ENCODE results near the gene CCDC152.
A peak's percentile ranks its signal among the peaks of the same experiment; 100 is the strongest.

The CCDC152 gene

DNA sequence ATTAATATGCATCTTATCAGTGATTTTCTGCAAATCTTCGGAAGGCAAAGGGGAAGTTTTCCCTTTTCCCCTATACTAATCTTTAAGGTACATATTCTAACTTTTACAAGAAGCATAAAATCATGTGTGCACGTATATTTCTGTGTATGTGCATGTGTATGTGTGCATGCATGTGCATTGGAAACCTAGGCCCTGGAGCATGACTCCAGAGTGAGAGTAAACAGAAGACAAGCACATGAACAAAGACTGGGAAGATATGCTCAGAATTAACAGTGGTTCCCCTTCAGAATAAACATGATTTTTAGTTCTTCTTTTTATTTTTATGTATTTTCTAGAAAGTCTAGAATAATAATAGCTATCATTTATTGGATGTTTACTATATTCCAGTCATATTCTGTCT is 65.9 kb downstream of the CCDC152 start:
- no peak for ATAC-seq
- Mint-ChIP-seq H3K4me3 (no peak overlapping the region), H3K9me3 (no peaks in the 10 kb centered on the region), H3K4me1 (no peaks in the 10 kb centered on the region), H3K27ac (no peak overlapping the region), H3K36me3 (no peaks in the 10 kb centered on the region)
- DNase-seq (ENCODE audit: low spot score in 2 of 2), result no peak

DNA sequence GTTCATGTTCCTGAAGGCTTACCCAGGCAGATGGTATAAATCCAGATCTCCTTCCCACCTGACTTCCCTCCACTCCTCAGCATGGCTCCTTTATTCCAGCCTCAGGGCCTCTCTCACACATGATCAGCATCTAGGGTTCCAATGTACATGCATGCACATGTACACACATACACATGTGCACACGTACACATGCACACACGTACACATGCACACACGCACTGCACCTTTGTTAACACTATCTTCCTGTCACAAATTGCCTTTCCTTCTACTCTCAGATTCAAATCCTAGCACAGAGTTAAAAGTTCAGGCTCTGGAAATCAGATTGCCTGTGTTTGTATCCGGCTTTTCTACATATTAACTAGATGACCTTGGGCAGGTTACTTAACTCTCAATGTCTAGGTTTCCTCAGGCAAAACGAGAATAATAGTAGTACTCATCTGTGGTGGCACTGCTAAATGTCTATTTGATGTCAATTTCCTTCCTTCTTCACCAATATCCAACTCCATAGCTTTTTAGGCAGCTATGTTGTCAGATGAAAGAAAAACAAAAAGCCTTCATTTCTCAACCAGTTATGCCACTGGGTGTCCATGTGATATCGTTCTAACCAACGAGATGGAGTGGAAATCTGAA is 67.8 kb downstream of the CCDC152 start:
- no peaks in the 10 kb centered on the region for H3K4me1 Mint-ChIP-seq
- no peaks in the 10 kb centered on the region for H3K36me3 Mint-ChIP-seq
- no peak overlapping the region for H3K4me3 Mint-ChIP-seq
- H3K9me3 Mint-ChIP-seq, result no peaks in the 10 kb centered on the region
- DNase-seq (ENCODE audit: low spot score in 2 of 2) (no peak), ATAC-seq (no peak)
- no peak overlapping the region for H3K27ac Mint-ChIP-seq

DNA sequence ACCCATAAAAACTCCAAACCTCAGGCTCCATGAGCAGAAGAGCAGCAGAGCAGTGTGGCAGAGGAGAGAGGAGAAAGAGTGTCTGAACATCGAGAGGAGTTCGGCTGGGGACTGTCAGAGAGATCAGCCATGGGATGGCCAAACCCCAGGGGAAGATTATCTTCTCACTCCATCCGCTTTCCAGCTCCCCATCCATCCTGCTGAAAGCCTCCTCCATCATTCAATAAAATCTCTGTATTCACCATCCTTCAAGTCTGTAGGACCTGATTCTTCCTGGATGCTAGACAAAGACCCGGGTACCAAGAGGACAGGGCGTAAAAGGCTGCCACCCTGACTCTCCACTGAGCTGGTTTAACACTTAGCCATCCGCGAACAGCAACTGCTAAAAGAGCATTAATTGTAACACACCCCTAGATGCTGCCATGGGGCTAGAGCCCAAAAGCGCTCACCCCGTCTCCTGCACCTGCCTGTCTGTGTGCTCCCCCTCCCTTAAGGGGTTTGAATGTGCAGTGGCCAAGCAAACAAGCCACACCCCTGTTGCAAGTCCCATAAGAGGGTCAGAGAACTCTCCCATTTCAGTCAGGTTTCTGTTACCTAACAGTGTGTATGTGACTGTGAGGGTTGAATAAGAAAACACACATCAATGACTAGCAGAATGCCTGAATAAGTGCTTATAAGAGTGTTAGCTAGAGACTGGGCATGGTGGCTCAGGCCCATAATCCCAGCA is 69.0 kb downstream of the CCDC152 start:
- no peak overlapping the region for H3K27ac Mint-ChIP-seq
- H3K36me3 Mint-ChIP-seq, result no peaks in the 10 kb centered on the region
- H3K4me3 Mint-ChIP-seq, result no peak overlapping the region
- peak; percentile 8 for ATAC-seq
- no peak for DNase-seq (ENCODE audit: low spot score in 2 of 2)
- H3K9me3 Mint-ChIP-seq, result no peaks in the 10 kb centered on the region
- no peaks in the 10 kb centered on the region for H3K4me1 Mint-ChIP-seq

DNA sequence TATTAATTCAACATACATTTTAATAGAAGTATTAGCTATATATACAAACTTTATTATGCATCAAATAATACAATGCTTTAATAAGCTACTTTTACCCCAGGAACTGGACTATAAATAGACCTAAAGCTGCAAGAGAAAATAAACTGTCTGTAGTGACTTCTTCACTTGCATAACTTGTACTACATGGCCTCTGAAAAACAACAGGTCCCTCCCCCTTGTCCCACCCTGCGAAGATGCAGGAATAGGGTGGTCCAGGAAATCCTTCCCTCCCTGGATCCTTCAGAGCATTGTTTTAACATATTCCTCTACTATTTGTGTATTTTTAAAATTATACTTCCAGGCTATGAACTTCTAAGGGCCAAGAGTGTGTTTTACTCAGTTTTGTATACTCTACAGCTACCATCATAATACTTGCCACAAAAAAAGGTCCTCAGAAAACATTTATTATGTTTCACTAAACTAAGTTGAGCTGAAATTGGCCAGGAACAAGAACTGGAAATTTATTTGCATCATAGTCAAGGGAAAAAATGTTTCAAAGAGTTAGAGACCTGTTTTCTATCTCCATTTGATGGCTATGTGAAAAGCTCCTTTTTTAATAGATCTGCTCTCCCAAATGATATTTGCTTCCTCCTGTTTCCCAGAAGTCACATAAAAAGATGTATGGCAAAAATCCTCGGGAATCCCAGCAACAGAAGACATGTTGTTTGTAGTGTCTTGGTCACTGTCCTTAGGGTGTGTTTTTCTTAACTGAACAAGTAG is 70.3 kb downstream of the CCDC152 start:
- no peaks in the 10 kb centered on the region for H3K36me3 Mint-ChIP-seq

DNA sequence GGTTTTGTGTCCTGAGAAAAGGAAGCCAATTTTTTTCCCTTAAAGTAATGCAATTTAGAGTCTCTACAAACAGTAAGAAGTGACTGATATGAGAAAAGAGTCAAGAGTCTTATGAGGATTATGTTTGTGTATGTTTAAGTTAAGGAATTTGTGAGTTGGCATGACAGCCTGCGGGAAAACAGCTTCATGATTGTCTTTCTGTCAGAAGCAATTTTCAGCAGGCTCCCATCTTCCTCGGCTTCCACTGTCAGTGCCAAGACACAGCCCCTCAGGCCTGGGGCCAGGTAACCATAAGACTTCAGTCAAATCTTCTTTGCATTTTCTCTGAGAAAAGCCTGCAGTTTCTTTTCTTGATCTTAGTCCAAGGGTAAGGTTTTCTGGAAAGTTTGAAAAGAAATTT is 72.1 kb downstream of the CCDC152 start:
- no peaks in the 10 kb centered on the region for H3K9me3 Mint-ChIP-seq
- H3K4me3 Mint-ChIP-seq, result no peak overlapping the region
- no peaks in the 10 kb centered on the region for H3K36me3 Mint-ChIP-seq
- no peak for DNase-seq (ENCODE audit: low spot score in 2 of 2)
- H3K4me1 Mint-ChIP-seq, result no peaks in the 10 kb centered on the region
- ATAC-seq, result no peak
- H3K27ac Mint-ChIP-seq, result no peak overlapping the region

More for the DNA sequence above, 70.3 kb downstream of the CCDC152 start:
- no peaks in the 10 kb centered on the region for H3K9me3 Mint-ChIP-seq
- DNase-seq (ENCODE audit: low spot score in 2 of 2), result no peak
- H3K27ac Mint-ChIP-seq, result no peak overlapping the region
- H3K4me1 Mint-ChIP-seq, result no peaks in the 10 kb centered on the region
- ATAC-seq, result no peak
- no peak overlapping the region for H3K4me3 Mint-ChIP-seq

DNA sequence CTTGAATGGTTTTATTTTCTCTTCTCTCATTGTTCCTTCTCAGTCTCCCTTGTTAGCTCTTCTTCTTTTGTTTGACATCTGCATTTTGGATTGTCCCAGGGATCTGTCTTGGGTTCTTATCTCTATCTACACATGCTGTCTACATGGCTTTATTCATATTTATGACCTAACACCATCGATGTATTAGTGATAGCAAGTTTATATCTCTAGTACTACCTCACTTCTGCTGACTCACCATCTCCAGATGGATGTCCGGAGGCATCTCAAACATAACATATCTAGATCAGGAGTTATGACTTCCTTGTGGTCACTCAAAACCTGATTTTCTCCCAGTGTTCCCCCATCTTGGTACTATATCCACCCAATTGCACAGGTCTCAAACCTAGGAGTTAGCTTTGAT is 74.3 kb downstream of the CCDC152 start:
- Mint-ChIP-seq H3K4me3 (no peak overlapping the region), H3K36me3 (no peaks in the 10 kb centered on the region), H3K4me1 (no peaks in the 10 kb centered on the region), H3K27ac (no peak overlapping the region), H3K9me3 (no peaks in the 10 kb centered on the region)
- DNase-seq (ENCODE audit: low spot score in 2 of 2) (no peak), ATAC-seq (no peak)

DNA sequence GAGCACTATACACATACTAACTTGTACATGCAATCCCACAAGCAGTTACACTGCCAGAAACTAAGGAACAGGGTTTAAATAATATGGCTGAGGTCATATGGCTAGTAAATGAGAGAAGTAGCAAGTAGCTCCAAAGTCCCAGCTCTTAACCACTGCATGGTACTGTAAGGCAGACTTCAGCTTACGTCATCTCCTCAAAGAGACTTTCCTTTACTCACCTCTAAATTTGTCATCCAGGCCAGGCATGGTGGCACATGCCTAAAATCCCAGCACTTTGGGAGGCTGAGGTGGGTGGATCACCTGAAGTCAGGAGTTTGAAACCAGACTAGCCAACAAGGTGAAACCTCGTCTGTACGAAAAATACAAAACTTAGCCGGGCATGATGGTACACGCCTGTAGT is 75.4 kb downstream of the CCDC152 start:
- Mint-ChIP-seq H3K36me3 (no peaks in the 10 kb centered on the region), H3K4me1 (no peaks in the 10 kb centered on the region), H3K4me3 (no peak overlapping the region), H3K9me3 (no peaks in the 10 kb centered on the region), H3K27ac (no peak overlapping the region)
- DNase-seq (ENCODE audit: low spot score in 2 of 2) (no peak), ATAC-seq (no peak)

DNA sequence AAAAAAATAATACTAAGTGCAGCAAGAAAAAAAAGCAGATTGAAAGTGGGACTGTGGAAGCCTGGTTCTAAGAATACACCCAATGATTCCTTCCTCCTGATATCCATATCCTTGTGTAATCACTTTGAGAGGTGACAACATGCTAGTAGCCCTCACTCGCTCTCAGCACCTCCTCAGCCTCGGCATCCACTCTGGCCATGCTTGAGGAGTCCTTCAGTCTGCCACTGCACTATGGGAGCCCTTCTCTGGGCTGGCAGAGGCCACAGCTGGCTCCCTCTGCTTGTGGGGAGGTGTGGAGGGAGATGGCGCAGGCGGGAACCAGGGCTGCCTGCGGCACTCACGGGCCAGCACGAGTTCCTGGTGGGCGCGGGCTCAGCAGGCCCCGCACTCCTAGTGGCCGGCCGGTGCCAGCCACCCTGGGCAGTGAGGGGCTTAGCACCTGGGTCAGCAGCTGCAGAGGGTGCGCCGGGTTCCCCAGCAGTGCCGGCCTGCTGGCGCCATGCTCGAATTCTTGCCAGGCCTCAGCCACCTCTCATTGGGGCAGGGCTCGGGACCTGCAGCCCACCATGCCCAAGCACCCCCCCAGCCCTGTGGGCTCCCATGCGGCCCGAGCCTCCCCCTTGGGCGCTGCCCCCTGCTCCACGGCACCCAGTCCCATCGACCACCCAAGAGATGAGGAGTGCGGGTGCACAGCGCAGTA is 79.6 kb downstream of the CCDC152 start:
- no peak for DNase-seq (ENCODE audit: low spot score in 2 of 2)
- no peaks in the 10 kb centered on the region for H3K36me3 Mint-ChIP-seq
- ATAC-seq, result no peak

DNA sequence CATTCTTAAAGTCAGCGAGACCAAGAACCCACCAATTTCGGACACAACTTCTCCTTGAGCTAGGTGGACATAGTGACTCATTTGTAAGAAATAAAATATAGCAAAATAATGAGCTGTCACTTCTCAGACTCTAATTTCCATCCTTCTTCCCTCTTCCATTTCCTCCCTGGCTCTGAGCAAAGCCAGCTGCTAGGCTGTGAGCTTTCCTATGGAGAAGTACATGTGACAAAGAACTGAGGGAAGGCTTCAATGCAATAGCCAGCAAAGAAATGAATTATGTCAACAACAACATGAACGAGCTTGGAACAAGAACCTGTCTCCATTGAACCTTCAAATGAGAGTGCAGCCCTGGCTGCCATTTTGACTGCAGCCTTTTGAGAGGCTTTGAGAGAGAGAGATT is 81.0 kb downstream of the CCDC152 start:
- Mint-ChIP-seq H3K4me1 (no peaks in the 10 kb centered on the region), H3K27ac (no peak overlapping the region), H3K36me3 (no peaks in the 10 kb centered on the region), H3K9me3 (no peaks in the 10 kb centered on the region), H3K4me3 (no peak overlapping the region)
- DNase-seq (ENCODE audit: low spot score in 2 of 2) (no peak), ATAC-seq (no peak)

More for the DNA sequence above, 79.6 kb downstream of the CCDC152 start:
- Mint-ChIP-seq H3K9me3 (no peaks in the 10 kb centered on the region), H3K27ac (no peak overlapping the region), H3K4me1 (no peaks in the 10 kb centered on the region), H3K4me3 (no peak overlapping the region)

DNA sequence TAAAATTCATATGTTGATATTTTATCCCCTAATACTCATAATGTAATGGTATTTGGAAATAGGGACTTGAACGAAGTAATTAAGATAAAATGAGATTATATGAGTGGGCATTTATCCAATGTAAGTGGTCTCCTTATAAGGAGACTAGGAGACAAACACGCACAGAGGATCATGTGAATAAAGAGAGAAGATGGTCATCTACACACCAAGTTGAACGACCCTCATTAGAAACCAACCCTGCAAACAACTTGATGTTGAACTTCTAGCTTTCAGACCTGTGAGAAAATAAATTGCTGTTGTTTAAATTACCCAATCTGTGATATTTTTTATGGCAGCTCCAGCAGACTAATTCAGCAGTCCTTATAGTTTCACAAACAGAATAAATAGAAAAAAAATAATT is 82.6 kb downstream of the CCDC152 start:
- Mint-ChIP-seq H3K9me3 (no peaks in the 10 kb centered on the region), H3K27ac (no peak overlapping the region), H3K4me3 (no peak overlapping the region), H3K36me3 (no peaks in the 10 kb centered on the region), H3K4me1 (no peaks in the 10 kb centered on the region)
- DNase-seq (ENCODE audit: low spot score in 2 of 2), result no peak
- ATAC-seq, result no peak

DNA sequence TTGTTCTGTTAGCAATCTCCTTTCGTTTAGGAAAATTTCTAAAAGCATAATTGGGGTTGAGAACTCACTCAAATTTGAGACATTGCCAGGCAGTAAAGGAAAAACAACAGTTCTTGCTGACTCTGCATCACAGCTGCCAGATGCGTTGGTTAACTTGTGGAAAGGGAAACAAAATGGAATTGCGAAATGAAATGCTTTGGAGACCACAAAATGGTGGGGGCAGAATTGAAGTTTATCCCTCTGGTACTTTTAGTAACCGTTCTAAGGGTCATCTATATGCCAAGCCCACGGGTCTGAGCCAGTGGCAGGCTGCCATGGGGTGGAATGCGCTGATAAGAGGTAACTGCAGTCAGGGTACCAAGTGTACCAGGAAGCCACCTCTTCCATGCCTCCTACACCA is 83.7 kb downstream of the CCDC152 start:
- Mint-ChIP-seq H3K36me3 (no peaks in the 10 kb centered on the region), H3K27ac (no peak overlapping the region), H3K9me3 (no peaks in the 10 kb centered on the region), H3K4me3 (no peak overlapping the region), H3K4me1 (no peaks in the 10 kb centered on the region)
- no peak for DNase-seq (ENCODE audit: low spot score in 2 of 2)
- ATAC-seq, result no peak

DNA sequence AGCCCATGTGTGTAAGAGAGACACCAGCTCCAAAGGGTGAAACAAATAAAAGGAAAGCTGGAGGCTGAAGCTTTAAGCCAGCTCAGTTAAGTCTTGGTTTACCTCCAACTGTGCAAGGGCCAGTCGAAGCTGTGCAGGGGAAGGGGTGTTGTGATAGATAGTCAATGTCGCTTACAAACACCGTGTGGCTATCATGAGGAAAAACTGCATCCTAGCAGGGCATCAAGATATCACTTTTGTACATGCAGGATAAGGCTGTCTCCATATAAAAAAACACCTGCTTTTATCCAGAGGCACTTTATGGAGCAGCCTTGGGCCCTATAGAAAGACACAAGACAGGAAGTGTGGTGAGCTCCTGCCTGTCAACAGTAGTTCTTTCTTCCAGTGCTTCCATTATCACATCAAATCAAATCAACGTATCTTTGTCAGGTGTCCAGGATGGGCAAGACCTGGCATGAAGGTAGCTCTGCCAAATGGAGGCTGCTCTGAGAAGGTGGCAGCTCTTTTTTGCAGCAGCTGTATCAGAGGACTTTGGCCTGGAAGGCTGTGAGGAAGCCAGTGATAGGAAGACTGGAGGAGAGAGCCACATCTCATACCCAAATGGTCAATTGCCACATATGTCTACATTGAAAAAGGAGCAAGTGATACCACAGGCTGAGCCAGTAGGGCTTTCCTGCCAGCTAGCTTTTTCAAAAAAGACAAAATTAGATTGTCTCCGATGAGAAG is 84.4 kb downstream of the CCDC152 start:
- DNase-seq (ENCODE audit: low spot score in 2 of 2), result no peak
- Mint-ChIP-seq H3K27ac (no peak overlapping the region), H3K4me3 (no peak overlapping the region), H3K9me3 (no peaks in the 10 kb centered on the region), H3K4me1 (no peaks in the 10 kb centered on the region), H3K36me3 (no peaks in the 10 kb centered on the region)
- no peak for ATAC-seq

DNA sequence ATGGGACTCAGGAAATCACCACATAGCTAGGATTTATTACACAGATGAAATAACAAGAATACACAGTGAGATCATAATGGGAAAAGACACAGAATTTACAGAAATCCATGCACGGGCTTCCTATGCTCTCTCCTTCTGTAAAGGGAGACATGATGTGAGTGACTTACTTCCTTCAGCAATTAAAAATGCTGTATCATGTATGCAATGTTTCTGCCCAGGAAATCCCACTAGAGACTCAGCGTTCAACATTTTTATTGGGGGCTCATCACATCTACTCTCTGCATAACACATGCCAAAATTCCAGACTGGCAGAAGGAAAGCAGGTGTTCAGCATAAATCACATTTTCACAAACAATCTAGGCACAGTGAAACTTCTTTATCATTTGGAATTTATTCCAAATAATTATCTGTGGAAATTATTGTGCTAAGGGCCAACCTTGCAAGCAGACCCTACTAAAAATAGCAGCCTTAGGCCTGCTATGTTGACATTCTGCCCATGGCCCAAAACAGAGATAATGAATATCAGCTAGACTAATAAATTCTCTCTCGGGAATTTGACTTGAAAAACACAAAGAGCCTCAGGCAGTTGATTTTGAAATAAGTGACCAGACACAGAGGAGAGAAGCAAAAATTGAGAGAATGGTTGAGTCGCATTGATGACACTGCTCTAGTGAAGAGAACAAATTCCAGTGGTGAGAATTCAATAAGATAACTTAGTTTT is 86.5 kb downstream of the CCDC152 start:
- H3K36me3 Mint-ChIP-seq, result no peaks in the 10 kb centered on the region
- no peak overlapping the region for H3K27ac Mint-ChIP-seq
- no peak for ATAC-seq
- no peaks in the 10 kb centered on the region for H3K4me1 Mint-ChIP-seq
- H3K4me3 Mint-ChIP-seq, result no peak overlapping the region
- H3K9me3 Mint-ChIP-seq, result no peaks in the 10 kb centered on the region
- DNase-seq (ENCODE audit: low spot score in 2 of 2), result no peak

DNA sequence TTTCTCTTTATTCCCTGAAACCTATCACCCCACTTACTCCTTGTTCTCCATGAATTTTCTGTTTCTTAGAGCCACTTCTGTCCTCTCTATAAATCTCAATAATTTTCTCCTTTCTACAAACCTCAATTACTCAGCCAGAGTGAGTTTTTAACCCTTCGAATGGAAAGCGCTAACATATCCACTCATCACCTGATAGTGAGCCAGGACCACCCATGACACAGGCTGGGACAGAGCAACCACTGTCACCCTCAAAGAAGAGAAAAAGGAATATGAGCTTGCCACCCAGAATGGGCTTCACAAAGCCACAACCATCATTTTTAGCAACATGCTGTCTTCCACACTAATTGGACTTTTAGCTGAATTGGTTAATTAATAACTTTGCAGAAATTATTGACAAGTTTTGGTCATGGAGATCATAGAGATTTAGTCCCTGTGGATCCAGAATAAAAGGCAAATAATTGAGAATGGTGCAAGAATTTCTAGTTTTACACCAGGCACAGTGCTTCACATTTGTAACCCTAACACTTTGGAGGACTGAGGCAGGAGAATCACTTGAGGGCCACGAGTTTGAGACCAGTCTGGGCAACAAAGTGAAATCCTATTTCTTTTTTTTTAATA is 87.2 kb downstream of the CCDC152 start:
- ATAC-seq (no peak), DNase-seq (ENCODE audit: low spot score in 2 of 2) (no peak)
- Mint-ChIP-seq H3K4me1 (no peaks in the 10 kb centered on the region), H3K9me3 (no peaks in the 10 kb centered on the region), H3K27ac (no peak overlapping the region), H3K4me3 (no peak overlapping the region), H3K36me3 (no peaks in the 10 kb centered on the region)

Data from stimulated activated effector memory CD8-positive, alpha-beta T cell treated with anti-CD3 and anti-CD28 coated beads, Interleukin-12 subunit alpha, Interleukin-12 subunit beta, amount 100 ng/mL, for 72 hours (primary cell).